Neutrophil (primary cell): Measurements from ENCODE around the gene SLC35E2B.
A peak's percentile ranks its signal among the peaks of the same experiment; 100 is the strongest.
"Not testable (repeated sequence)": the region's sequence is repeated elsewhere in the genome, so short reads cannot be mapped to it uniquely, and the experiment has no call there.

Experiments used
- H3K27ac ChIP-seq: fragments of 200-600 bp; sonication (generic); 2 replicates; pipeline ENCODE4 v1.5.1; 2016; ENCODE audit warnings: mild to moderate bottlenecking, moderate library complexity
- H3K27me3 ChIP-seq: fragments of 200-600 bp; sonication (generic); 2 replicates; pipeline ENCODE4 v1.6.0; 2016; ENCODE audit warnings: mild to moderate bottlenecking
- H3K36me3 ChIP-seq: fragments of 200-600 bp; sonication (generic); 2 replicates; pipeline ENCODE4 v1.5.1; 2017
- H3K4me1 ChIP-seq, 2 experiments: fragments of 200-600 bp in 1 of 2; sonication (generic) in 1 of 2; 1 replicate in 1 of 2; 2 replicates in 1 of 2; pipeline versions ENCODE4 v1.5.1 to v1.6.1; 2013 to 2016; ENCODE audit warnings: low read depth in 1 of 2, low read length in 1 of 2, mild to moderate bottlenecking in 1 of 2, moderate library complexity in 1 of 2; ENCODE audit not compliant: control insufficient read depth in 1 of 2, insufficient read depth in 1 of 2
- H3K4me3 ChIP-seq, 2 experiments: fragments of 200-600 bp in 1 of 2; sonication (generic) in 1 of 2; 1 replicate in 1 of 2; 2 replicates in 1 of 2; pipeline ENCODE4 v1.5.1; 2013 to 2016; ENCODE audit warnings: low read depth in 1 of 2, low read length in 1 of 2, mild to moderate bottlenecking in 1 of 2, moderate library complexity in 1 of 2
- H3K9me3 ChIP-seq: fragments of 200-600 bp; sonication (generic); 2 replicates; pipeline ENCODE4 v1.5.1; 2016
- CTCF ChIP-seq: fragments of 200-600 bp; sonication (generic); IDR thresholded peaks from 2 replicates; pipeline ENCODE4 v1.5.1; 2016; ENCODE audit warnings: antibody characterized with exemption

The SLC35E2B gene

DNA sequence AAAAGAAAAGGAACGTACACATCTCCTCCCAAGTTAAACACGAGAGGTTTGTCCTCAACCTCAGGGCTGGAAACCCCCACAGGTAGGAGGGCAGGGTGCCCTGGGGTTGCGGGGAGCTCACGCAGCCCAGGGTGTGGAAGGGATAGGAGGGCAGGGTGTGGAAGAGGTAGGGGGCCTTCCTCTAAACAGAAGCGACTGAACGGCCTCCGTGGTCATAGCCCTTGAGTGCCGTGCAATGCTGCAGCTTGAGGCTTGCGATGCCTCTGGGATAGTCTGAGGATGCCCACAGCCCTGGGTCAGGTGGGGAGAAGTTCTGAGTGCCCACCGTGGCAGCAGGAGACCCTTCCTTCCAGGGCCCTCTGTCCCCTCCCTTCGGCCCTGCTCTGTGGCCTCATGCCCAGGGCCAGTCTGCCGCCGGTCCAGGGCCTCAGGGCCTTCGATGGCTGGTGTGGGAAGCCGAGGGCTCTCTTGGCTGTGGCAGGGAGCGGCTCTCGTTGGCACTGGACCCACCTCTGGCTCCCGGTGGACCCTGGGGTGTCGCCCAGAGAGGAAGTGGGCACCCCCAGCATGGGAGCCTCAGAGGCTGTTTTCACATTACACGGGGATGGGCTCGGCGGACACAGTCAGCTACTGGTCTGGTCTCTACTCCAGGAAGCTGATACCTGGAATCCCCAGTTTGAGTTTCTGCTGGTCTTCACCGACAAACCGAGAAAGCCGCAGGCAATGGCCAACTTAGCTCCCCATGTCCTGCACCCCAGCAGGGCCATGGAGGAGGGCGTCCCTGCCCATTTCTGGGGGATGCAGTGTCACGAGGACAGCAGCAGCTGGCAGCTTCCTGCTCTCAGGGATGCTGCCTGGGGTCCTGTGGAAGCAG lies 27.4 kb downstream of the SLC35E2B start:
- Histone ChIP-seq H3K4me3 (no peak overlapping the region), H3K27me3 (no peaks in the 10 kb centered on the region)
- TF ChIP-seq CTCF = no peak

DNA sequence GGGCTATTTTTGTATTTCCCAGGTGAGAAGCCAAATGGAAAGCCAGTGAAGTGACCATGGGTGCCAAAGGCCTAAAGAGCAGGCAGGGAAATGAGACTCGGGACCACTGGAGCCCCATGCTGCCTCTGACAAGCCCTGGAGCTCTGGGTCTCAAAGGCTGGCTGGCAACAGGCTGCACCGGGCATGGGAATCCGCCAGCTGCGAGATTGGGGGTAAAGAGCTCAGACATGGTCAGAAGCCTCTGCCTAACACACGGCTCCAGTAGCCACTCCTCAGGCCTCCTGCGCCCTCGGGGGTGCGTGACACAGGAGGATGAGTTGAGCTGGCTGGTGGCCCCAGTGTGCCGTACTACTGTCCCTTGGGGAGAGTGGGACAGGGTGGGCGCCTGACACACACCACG lies 28.3 kb downstream of the SLC35E2B start:
- not testable (repeated sequence) for H3K27me3 ChIP-seq, H3K9me3 ChIP-seq, H3K4me3 ChIP-seq, H3K27ac ChIP-seq
- Histone ChIP-seq H3K36me3 (peaks cover 43% of the 10 kb centered on the region), H3K4me1 (peaks cover 11 to 19% of the 10 kb centered on the region in 2 experiments)

More for the DNA sequence above, 27.4 kb downstream of the SLC35E2B start:
- Histone ChIP-seq H3K9me3 (no peaks in the 10 kb centered on the region), H3K4me1 (peaks cover 11 to 16% of the 10 kb centered on the region in 2 experiments), H3K36me3 (peaks cover 52% of the 10 kb centered on the region), H3K27ac (no peak overlapping the region)

DNA sequence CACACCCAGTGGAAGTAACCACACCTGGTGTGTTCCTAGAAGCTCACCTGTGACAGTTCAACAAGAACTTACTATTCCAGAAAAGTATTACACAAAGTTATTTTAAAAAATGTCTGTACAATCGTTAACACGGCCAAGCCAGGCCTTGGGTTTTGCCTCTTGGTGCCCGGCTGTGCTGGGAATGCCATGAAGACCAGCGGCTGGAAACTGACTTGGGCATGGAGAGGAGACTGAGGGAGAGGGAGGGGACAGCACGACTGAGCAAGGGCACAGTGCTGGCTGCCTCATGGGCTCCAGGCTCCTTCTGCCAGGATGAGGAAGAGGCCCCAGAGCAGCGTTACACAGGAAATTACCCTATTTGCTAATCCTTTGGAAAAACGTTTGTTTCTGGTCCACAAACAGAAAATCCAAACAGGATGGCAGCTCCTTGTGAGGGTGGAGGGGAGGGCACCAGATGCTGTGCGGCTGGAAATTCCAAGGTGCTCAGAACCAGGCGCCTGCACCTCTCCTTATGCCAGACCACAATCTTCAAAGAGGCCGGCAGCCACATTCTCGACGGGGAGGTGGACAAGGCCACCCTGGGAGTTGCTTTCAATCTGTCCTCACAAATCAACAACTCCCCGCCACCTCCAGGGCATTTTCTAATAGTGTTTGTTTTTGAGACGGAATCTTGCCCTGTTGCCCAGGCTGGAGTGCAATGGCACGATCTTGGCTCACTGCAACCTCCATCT lies 29.6 kb downstream of the SLC35E2B start:
- H3K36me3 ChIP-seq = peaks cover 31% of the 10 kb centered on the region
- peak overlapping the region; percentile 55 for H3K27ac ChIP-seq
- peaks cover 11 to 21% of the 10 kb centered on the region in 2 experiments for H3K4me1 ChIP-seq
- H3K4me3 ChIP-seq, H3K27me3 ChIP-seq, H3K9me3 ChIP-seq: not testable (repeated sequence)

DNA sequence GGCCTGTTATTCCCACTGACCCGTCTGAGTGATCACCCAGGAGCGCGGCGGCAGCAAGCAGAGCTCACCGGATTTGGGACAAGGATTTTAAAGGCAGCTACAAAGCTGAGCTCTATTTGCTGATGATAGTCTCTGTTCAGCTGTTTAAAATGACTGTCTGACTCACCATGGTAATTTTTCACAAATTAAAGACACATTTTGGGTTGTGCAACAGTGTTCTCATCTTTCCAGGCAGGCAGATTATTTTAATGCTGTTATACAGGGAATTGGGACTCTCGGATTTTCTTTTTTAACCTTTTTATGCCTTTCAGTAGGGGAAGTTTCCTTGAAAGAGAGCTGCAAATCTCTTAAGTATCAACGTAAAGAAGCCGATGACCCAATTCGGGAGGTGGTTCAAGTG lies 30.2 kb downstream of the SLC35E2B start:
- H3K36me3 ChIP-seq = peaks cover 25% of the 10 kb centered on the region
- H3K27me3 ChIP-seq, H3K4me3 ChIP-seq, H3K9me3 ChIP-seq: not testable (repeated sequence)
- peak overlapping the region; percentile 55 for H3K27ac ChIP-seq
- H3K4me1 ChIP-seq = peaks cover 11 to 24% of the 10 kb centered on the region in 2 experiments

DNA sequence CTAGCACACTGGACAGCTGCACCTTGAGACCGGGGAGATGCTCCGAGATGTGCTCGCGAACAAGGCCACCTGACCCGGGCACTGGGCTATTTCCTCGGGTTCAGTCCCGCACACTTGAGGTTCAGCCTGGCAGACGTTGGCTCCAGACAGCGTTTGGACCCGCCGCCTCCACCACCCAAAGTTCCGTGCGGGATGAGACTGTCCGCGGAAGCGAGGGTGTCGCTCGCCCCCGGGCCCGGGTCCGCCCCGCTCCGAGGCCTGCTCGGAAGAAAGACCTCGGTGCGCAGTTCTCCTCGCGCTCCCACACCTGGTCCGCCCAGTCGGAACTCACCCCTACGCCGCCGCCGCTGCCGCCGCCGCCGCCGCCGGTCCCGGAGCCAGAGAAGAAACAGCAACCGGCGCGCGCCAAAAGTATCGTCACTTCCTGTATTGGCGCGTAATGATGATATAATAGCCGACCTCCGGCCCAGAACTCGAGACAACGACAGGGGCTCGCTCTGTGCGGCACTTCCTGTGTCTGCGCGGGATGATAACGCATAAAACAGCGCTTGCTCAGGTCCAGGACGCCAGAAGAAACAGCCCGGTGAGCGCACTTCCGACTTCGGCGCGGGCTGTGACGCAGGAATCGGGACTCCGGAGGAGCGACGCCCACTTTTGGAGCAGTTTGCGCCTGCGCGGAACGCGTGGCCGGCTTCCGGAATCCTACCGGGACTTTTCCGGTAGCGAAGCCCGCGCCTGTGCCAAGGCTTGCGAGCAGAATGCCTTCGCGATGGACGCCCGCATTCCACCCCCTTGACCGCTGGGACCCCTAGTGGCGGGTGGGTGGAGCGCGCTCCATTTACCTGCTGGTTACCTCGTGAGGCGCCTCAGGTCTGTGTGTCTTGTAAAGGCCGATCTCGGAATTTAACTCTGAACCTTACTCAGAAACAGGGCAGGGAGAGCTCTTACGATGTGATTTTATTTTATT lies 33.7 kb downstream of the SLC35E2B start, which contains the start of gene CDK11B:
Gene CDK11B (minus strand): TSS at position 422 of the 967 bp plus-strand sequence. CDS start 1,519 bp downstream, outside the sequence.
- H3K27me3 ChIP-seq, H3K9me3 ChIP-seq: not testable (repeated sequence)
- peak; percentile 43 for TF ChIP-seq CTCF
- H3K27ac ChIP-seq = peak within 1 kb of the TSS; percentile 100
- peaks cover 33% of the 10 kb centered on the region for H3K36me3 ChIP-seq
- peak within 1 kb of the TSS; percentile 73 to 81 for H3K4me3 ChIP-seq
- H3K4me1 ChIP-seq = peaks cover 11 to 24% of the 10 kb centered on the region in 2 experiments

GRCh38 chr1:1648265-1648664 lies 44.3 kb downstream of the SLC35E2B start:
- not testable (repeated sequence) for H3K27me3 ChIP-seq, H3K4me1 ChIP-seq, H3K9me3 ChIP-seq, H3K4me3 ChIP-seq, H3K27ac ChIP-seq
- H3K36me3 ChIP-seq = peaks cover 63% of the 10 kb centered on the region

- not testable (repeated sequence) for H3K4me1 ChIP-seq, H3K9me3 ChIP-seq, H3K4me3 ChIP-seq, H3K27me3 ChIP-seq, H3K27ac ChIP-seq
- H3K36me3 ChIP-seq = peaks cover 58% of the 10 kb centered on the region
These were observed 44.9 kb downstream of the SLC35E2B start for GRCh38 chr1:1647567-1648241.

DNA sequence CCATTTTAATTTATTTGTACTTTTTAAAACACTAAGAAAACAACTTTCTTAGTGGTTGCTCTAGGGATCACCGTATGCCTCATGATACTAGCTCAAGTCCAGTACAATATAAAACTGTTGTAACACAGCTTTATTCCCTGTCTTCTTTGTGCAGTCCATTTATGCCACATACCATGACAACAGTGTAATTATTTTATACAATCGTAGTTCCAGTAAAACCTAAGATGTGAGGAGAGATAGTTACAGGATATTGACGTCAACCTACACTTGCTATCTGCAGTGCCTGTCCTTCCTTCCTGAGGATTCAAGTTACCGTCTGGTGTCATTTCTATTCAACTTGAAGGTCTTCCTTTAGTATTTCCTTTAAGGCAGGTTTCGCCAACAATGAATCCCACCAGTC lies 46.3 kb downstream of the SLC35E2B start:
- H3K36me3 ChIP-seq = peaks cover 49% of the 10 kb centered on the region
- H3K4me1 ChIP-seq, H3K9me3 ChIP-seq, H3K4me3 ChIP-seq, H3K27ac ChIP-seq, H3K27me3 ChIP-seq: not testable (repeated sequence)

GRCh38 chr1:1640711-1641461 lies 51.7 kb downstream of the SLC35E2B start:
- H3K9me3 ChIP-seq, H3K4me1 ChIP-seq, H3K4me3 ChIP-seq, H3K27me3 ChIP-seq, H3K27ac ChIP-seq: not testable (repeated sequence)
- peaks cover 58% of the 10 kb centered on the region for H3K36me3 ChIP-seq

DNA sequence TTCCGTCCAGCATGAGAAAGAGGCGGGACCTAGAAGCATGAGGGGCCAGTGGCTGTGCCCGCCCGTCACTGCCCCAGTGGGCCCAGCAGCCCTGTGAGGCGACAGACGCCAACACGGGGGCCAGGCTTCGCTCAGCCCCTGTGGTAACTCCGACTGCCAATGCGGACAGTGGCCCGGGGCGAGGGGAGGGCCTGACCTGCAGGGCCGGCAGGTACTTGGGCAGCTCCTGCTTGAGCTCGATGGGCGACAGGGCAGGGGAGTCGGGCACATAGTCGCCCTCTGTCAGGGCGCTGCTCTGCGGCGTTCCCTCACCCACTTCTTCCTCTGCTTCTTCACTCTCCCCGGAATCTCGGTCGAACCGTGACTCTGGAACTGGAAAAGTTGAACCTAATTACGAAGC lies 52.5 kb downstream of the SLC35E2B start:
- not testable (repeated sequence) for H3K4me1 ChIP-seq, H3K27ac ChIP-seq, H3K9me3 ChIP-seq, H3K27me3 ChIP-seq, H3K4me3 ChIP-seq
- peaks cover 55% of the 10 kb centered on the region for H3K36me3 ChIP-seq
